ENCODE measurements around the gene BUD23.

BUD23 gene

DNA sequence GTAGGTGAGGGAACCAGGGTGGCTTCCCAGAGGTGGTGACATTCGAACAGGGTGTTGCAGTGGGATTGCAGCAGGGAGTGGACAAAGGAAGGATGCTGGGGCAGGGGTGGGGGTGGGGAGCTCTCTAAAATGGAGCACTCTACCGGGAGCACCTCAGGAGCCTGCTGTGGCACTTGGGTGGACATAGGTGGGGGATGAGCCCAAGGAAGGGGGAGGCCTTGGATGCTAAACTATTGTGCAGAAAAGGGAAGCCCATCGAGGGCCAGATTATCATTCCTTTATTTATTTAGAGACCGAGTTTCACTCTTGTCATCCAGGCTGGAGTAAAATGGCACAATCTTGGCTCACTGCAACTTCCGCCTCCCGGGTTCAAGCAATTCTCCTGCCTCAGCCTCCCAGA, 39.4 kb downstream of the BUD23 start:
- TF ChIP-seq, protein P1, sequence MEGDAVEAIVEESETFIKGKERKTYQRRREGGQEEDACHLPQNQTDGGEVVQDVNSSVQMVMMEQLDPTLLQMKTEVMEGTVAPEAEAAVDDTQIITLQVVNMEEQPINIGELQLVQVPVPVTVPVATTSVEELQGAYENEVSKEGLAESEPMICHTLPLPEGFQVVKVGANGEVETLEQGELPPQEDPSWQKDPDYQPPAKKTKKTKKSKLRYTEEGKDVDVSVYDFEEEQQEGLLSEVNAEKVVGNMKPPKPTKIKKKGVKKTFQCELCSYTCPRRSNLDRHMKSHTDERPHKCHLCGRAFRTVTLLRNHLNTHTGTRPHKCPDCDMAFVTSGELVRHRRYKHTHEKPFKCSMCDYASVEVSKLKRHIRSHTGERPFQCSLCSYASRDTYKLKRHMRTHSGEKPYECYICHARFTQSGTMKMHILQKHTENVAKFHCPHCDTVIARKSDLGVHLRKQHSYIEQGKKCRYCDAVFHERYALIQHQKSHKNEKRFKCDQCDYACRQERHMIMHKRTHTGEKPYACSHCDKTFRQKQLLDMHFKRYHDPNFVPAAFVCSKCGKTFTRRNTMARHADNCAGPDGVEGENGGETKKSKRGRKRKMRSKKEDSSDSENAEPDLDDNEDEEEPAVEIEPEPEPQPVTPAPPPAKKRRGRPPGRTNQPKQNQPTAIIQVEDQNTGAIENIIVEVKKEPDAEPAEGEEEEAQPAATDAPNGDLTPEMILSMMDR (IDR thresholded peaks at IDR 0.05; ENCODE audit: low read depth, low read length) = no peak
- no peak overlapping the region for H3K4me3 ChIP-seq (ENCODE audit: low read depth, low read length)
- in situ Hi-C loops (cut with HindIII; ENCODE audit: low sequenced_read_pairs) = no loop called here

DNA sequence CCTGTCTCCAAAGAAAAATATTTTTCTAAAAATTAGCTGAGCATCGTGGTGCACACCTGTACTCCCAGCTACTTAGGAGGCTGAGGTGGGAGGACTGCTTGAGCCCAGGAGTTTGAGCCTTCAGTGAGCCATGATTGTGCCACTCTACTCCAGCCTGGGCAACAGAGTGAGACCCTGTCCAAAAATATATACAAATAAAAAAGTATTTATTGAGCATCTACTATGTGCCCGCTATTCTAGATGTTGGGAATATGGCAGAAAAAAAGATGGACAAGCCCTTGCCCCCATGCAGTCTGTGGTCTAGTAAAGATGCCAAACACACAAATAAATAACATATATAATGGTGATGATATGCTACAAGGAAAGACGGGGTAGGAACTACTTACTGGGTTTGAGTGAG, 40.4 kb downstream of the BUD23 start:
- DNase-seq (ENCODE audit: low read depth, low spot score) = no peak
- in situ Hi-C loops (cut with HindIII; ENCODE audit: low sequenced_read_pairs) = no loop called here
- no peak overlapping the region for H3K4me3 ChIP-seq (ENCODE audit: low read depth, low read length)
- TF ChIP-seq, protein P1 (IDR thresholded peaks at IDR 0.05; ENCODE audit: low read depth, low read length) = no peak

More for the DNA sequence above, 39.4 kb downstream of the BUD23 start:
- DNase-seq (ENCODE audit: low read depth, low spot score) = no peak

- in situ Hi-C loops (cut with HindIII; ENCODE audit: low sequenced_read_pairs) = no loop called here
- DNase-seq (ENCODE audit: low read depth, low spot score) = no peak
- TF ChIP-seq, protein P1 (IDR thresholded peaks at IDR 0.05; ENCODE audit: low read depth, low read length) = no peak
- no peak overlapping the region for H3K4me3 ChIP-seq (ENCODE audit: low read depth, low read length)
Measured at GRCh38 chr7:73726083-73726466, 42.7 kb downstream of the BUD23 start.

- no peak for DNase-seq (ENCODE audit: low read depth, low spot score)
- in situ Hi-C loops (cut with HindIII; ENCODE audit: low sequenced_read_pairs) = no loop called here
- TF ChIP-seq, protein P1 (IDR thresholded peaks at IDR 0.05; ENCODE audit: low read depth, low read length) = no peak
- H3K4me3 ChIP-seq (ENCODE audit: low read depth, low read length) = no peak overlapping the region
Measured at GRCh38 chr7:73727952-73728351, 44.6 kb downstream of the BUD23 start.

- no peak overlapping the region for H3K4me3 ChIP-seq (ENCODE audit: low read depth, low read length)
- TF ChIP-seq, protein P1 (IDR thresholded peaks at IDR 0.05; ENCODE audit: low read depth, low read length) = no peak
- in situ Hi-C loops (cut with HindIII; ENCODE audit: low sequenced_read_pairs) = no loop called here
- DNase-seq (ENCODE audit: low read depth, low spot score) = no peak
Measured at GRCh38 chr7:73728551-73728950, 45.2 kb downstream of the BUD23 start.

DNA sequence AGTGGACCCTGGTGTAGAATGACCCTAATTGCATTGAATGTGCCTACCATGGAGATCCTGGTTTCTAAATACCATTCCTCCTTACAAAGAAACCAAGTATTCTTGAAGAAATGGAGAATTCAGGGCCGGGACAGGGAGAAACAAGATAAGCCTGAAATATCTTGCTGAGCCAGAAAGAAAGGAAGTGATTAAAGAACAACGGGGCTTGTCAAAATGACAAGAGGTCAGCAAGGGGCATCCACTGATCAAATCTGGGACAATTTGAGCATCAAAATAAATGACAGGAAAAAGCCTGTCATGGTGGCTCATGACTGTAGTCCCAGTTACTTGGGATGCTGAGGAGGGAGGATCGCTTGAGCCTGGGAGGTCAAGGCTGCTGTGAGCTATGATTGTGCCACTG, 47.1 kb downstream of the BUD23 start:
- TF ChIP-seq, protein P1 (IDR thresholded peaks at IDR 0.05; ENCODE audit: low read depth, low read length) = no peak
- in situ Hi-C loops (cut with HindIII; ENCODE audit: low sequenced_read_pairs) = no loop called here
- DNase-seq (ENCODE audit: low read depth, low spot score) = no peak
- no peak overlapping the region for H3K4me3 ChIP-seq (ENCODE audit: low read depth, low read length)

DNA sequence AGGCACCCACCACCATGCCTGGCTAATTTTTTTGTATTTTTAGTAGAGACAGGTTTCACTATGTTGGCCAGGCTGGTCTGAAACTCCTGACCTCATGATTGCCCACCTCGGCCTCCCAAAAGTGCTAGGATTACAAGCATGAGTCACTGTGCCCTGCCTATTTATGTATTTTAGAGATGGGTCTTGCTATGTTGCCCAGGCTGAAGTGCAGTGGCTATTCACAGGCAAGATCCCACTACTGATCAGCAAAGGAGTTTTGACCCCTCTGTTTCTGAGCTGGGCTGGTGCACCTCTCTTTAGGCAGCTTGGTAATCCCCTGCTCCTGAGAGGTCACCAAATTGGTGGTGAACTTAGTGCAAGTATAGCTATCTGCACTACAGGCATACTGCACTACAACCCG, 49.0 kb downstream of the BUD23 start:
- DNase-seq (ENCODE audit: low read depth, low spot score) = no peak
- in situ Hi-C loops (cut with HindIII; ENCODE audit: low sequenced_read_pairs) = no loop called here
- TF ChIP-seq, protein P1 (IDR thresholded peaks at IDR 0.05; ENCODE audit: low read depth, low read length) = no peak
- H3K4me3 ChIP-seq (ENCODE audit: low read depth, low read length) = no peak overlapping the region
